ENCODE data around the gene ZNF362. TPM values are rescaled to one million over a fixed set of nuclear protein-coding genes. Genes with fewer than 3 reads are reported as not detected.

The ZNF362 gene
- total and polyA plus RNA-seq, 2 of the 13 experiments (the other 11 are each of a cell fraction or from before 2014, with no cell fraction given): 8.3 to 14.2 TPM

- TF ChIP-seq TOE1 (CRISPR knock-in tag; IDR thresholded peaks at IDR 0.05): no peak
- no peak for TF ChIP-seq ZNF580 (CRISPR knock-in tag; IDR thresholded peaks at IDR 0.05; ENCODE audit: borderline replicate concordance, low read depth)
- no peak for TF ChIP-seq ATF7 (IDR thresholded peaks at IDR 0.05)
- no peak for TF ChIP-seq ATF7 (CRISPR knock-in tag; IDR thresholded peaks at IDR 0.05)
- no peak for TF ChIP-seq ZNF484 (CRISPR knock-in tag; IDR thresholded peaks at IDR 0.05; ENCODE audit: borderline replicate concordance, low read depth)
- peak; percentile 50; the same call in 1 of the 2 replicates for TF ChIP-seq RARA (CRISPR knock-in tag; IDR thresholded peaks at IDR 0.05)
- TF ChIP-seq ZNF792 (CRISPR knock-in tag; IDR thresholded peaks at IDR 0.05): peak; percentile 44; the same call in 1 of the 2 replicates
- peak; percentile 50; the same call in 1 of the 2 replicates for TF ChIP-seq TARDBP (CRISPR knock-in tag; IDR thresholded peaks at IDR 0.05)
- TF ChIP-seq RNF2 (conservative IDR thresholded peaks at IDR 0.05; ENCODE audit: low read depth): peak; percentile 74; the same call in 1 of the 2 replicates
- TF ChIP-seq TAF15 (IDR thresholded peaks at IDR 0.05; ENCODE audit: low read depth, low read length, poor library complexity, severe bottlenecking): no peak
- TF ChIP-seq CSRNP2 (CRISPR knock-in tag; conservative IDR thresholded peaks at IDR 0.05; ENCODE audit: low read depth): no peak
- TF ChIP-seq ZNF24 (IDR thresholded peaks at IDR 0.05): no peak
- TF ChIP-seq ZNF891 (CRISPR knock-in tag; IDR thresholded peaks at IDR 0.05): peak; percentile 66; the same call in 1 of the 2 replicates
- no peak for TF ChIP-seq ZNF562 (CRISPR knock-in tag; IDR thresholded peaks at IDR 0.05; ENCODE audit: borderline replicate concordance)
- TF ChIP-seq CREBL2 (CRISPR knock-in tag; IDR thresholded peaks at IDR 0.05; ENCODE audit: borderline replicate concordance): no peak
- peak; percentile 89 for TF ChIP-seq ZNF883 (CRISPR knock-in tag; IDR thresholded peaks at IDR 0.05; ENCODE audit: not compliant biosample characterization)
- no peak for TF ChIP-seq ZNF296 (CRISPR knock-in tag; conservative IDR thresholded peaks at IDR 0.05)
- TF ChIP-seq TEAD3 (CRISPR knock-in tag; optimal IDR thresholded peaks at IDR 0.05; ENCODE audit: borderline replicate concordance): no peak
- TF ChIP-seq ZNF460 (CRISPR knock-in tag; IDR thresholded peaks at IDR 0.05; ENCODE audit: borderline replicate concordance): no peak
- TF ChIP-seq ZKSCAN8 (CRISPR knock-in tag; IDR thresholded peaks at IDR 0.05; ENCODE audit: borderline replicate concordance): 0 out of 2 replicates have a peak, but pooled peaks have one; percentile 43
- no peak for TF ChIP-seq ZNF496 (CRISPR knock-in tag; IDR thresholded peaks at IDR 0.05; ENCODE audit: insufficient replicate concordance)
- TF ChIP-seq HOXA3 (CRISPR knock-in tag; IDR thresholded peaks at IDR 0.05): peak; percentile 72
- no peak; the same call in none of the 2 replicates for TF ChIP-seq PATZ1 (CRISPR knock-in tag; IDR thresholded peaks at IDR 0.05)
- no peak for TF ChIP-seq REL (CRISPR knock-in tag; conservative IDR thresholded peaks at IDR 0.05)
Observed at GRCh38 chr1:33349778-33350610, 93.7 kb downstream of the ZNF362 start (continued).

Data from HepG2 (cell line).